ENCODE data around the gene DHX40.
"Not testable (repeated sequence)": the region's sequence is repeated elsewhere in the genome, so short reads cannot be mapped to it uniquely, and the experiment has no call there.

DHX40 gene

GRCh38 chr17:59572301-59572924, 7.0 kb downstream of the DHX40 start:
- TF ChIP-seq CTCF (IDR thresholded peaks at IDR 0.05; ENCODE audit: insufficient read depth, low read length, poor library complexity, severe bottlenecking): no peak
- TF ChIP-seq EZH2phosphoT487 (conservative IDR thresholded peaks at IDR 0.05; ENCODE audit: low read length): no peak
- no peak overlapping the region for H2AFZ ChIP-seq (ENCODE audit: low read depth, low read length, severe bottlenecking)
- no peaks in the 10 kb centered on the region for H3K9me2 ChIP-seq (replicated peaks; ENCODE audit: insufficient read depth, low read length)
- no peaks in the 10 kb centered on the region for H3K27me3 ChIP-seq (ENCODE audit: low read length)
- no peaks in the 10 kb centered on the region for H3K36me3 ChIP-seq (ENCODE audit: low read length)
- no peaks in the 10 kb centered on the region for H4K20me1 ChIP-seq (ENCODE audit: low read depth, low read length)
- H3F3A ChIP-seq (ENCODE audit: insufficient read depth): no peaks in the 10 kb centered on the region; the same call in 1 of the 2 replicates
- H3K4me2 ChIP-seq (ENCODE audit: low read depth, low read length, poor library complexity, severe bottlenecking): no peak overlapping the region
- no peak overlapping the region for H3K4me3 ChIP-seq (ENCODE audit: insufficient read depth, low read length, poor library complexity, severe bottlenecking)
- no peak overlapping the region for H3K9ac ChIP-seq (ENCODE audit: low read length)
- H3K79me2 ChIP-seq (ENCODE audit: insufficient read depth, low read length): 0 out of 2 replicates have a peak, but pooled peaks cover under 1% of the 10 kb centered on the region
- no peaks in the 10 kb centered on the region for H3K9me3 ChIP-seq (ENCODE audit: insufficient read depth, low read length)
- H3K27ac ChIP-seq (ENCODE audit: low read depth, low read length): no peak overlapping the region

- H3K79me2 ChIP-seq (ENCODE audit: insufficient read depth, low read length); H3K27ac ChIP-seq (ENCODE audit: low read depth, low read length); H3K36me3 ChIP-seq (ENCODE audit: low read length); H3F3A ChIP-seq (ENCODE audit: insufficient read depth); H3K9me3 ChIP-seq (ENCODE audit: insufficient read depth, low read length); H3K4me3 ChIP-seq (ENCODE audit: insufficient read depth, low read length, poor library complexity, severe bottlenecking); H4K20me1 ChIP-seq (ENCODE audit: low read depth, low read length); H3K27me3 ChIP-seq (ENCODE audit: low read length); H3K9ac ChIP-seq (ENCODE audit: low read length); H3K4me2 ChIP-seq (ENCODE audit: low read depth, low read length, poor library complexity, severe bottlenecking); H3K9me2 ChIP-seq (replicated peaks; ENCODE audit: insufficient read depth, low read length); H2AFZ ChIP-seq (ENCODE audit: low read depth, low read length, severe bottlenecking): not testable (repeated sequence)
These were observed 18.8 kb downstream of the DHX40 start for GRCh38 chr17:59584168-59584567.

GRCh38 chr17:59600169-59600568, 34.8 kb downstream of the DHX40 start:
- Histone ChIP-seq H3K9me2 (replicated peaks; ENCODE audit: insufficient read depth, low read length) (no peaks in the 10 kb centered on the region), H2AFZ (ENCODE audit: low read depth, low read length, severe bottlenecking) (no peak overlapping the region), H3K9ac (ENCODE audit: low read length) (no peak overlapping the region), H3K27ac (ENCODE audit: low read depth, low read length) (no peak overlapping the region), H3K4me3 (ENCODE audit: insufficient read depth, low read length, poor library complexity, severe bottlenecking) (no peak overlapping the region), H3K9me3 (ENCODE audit: insufficient read depth, low read length) (no peaks in the 10 kb centered on the region), H3F3A (ENCODE audit: insufficient read depth) (no peaks in the 10 kb centered on the region), H3K4me2 (ENCODE audit: low read depth, low read length, poor library complexity, severe bottlenecking) (no peak overlapping the region), H4K20me1 (ENCODE audit: low read depth, low read length) (no peaks in the 10 kb centered on the region), H3K36me3 (ENCODE audit: low read length) (peaks cover 14% of the 10 kb centered on the region; the same call in 1 of the 2 replicates), H3K79me2 (ENCODE audit: insufficient read depth, low read length) (no peaks in the 10 kb centered on the region), H3K27me3 (ENCODE audit: low read length) (no peaks in the 10 kb centered on the region)
- TF ChIP-seq EZH2phosphoT487 (conservative IDR thresholded peaks at IDR 0.05; ENCODE audit: low read length) (no peak), CTCF (IDR thresholded peaks at IDR 0.05; ENCODE audit: insufficient read depth, low read length, poor library complexity, severe bottlenecking) (no peak)

GRCh38 chr17:59601130-59601529, 35.7 kb downstream of the DHX40 start:
- no peaks in the 10 kb centered on the region for H3K9me3 ChIP-seq (ENCODE audit: insufficient read depth, low read length)
- H3K4me3 ChIP-seq (ENCODE audit: insufficient read depth, low read length, poor library complexity, severe bottlenecking): no peak overlapping the region
- no peaks in the 10 kb centered on the region for H4K20me1 ChIP-seq (ENCODE audit: low read depth, low read length)
- TF ChIP-seq EZH2phosphoT487 (conservative IDR thresholded peaks at IDR 0.05; ENCODE audit: low read length) (no peak), CTCF (IDR thresholded peaks at IDR 0.05; ENCODE audit: insufficient read depth, low read length, poor library complexity, severe bottlenecking) (no peak)
- H3K9ac ChIP-seq (ENCODE audit: low read length): no peak overlapping the region
- no peaks in the 10 kb centered on the region for H3K27me3 ChIP-seq (ENCODE audit: low read length)
- H2AFZ ChIP-seq (ENCODE audit: low read depth, low read length, severe bottlenecking): no peak overlapping the region
- H3K79me2 ChIP-seq (ENCODE audit: insufficient read depth, low read length): no peaks in the 10 kb centered on the region
- no peak overlapping the region for H3K27ac ChIP-seq (ENCODE audit: low read depth, low read length)
- H3F3A ChIP-seq (ENCODE audit: insufficient read depth): no peaks in the 10 kb centered on the region
- no peaks in the 10 kb centered on the region for H3K9me2 ChIP-seq (replicated peaks; ENCODE audit: insufficient read depth, low read length)
- H3K36me3 ChIP-seq (ENCODE audit: low read length): peaks cover 16% of the 10 kb centered on the region; the same call in 1 of the 2 replicates
- no peak overlapping the region for H3K4me2 ChIP-seq (ENCODE audit: low read depth, low read length, poor library complexity, severe bottlenecking)

Data from SU-DHL-6 (cell line).